GM10847 (cell line): ENCODE results near the gene ST7.

Experiments used
- POLR2A ChIP-seq: IDR thresholded peaks from 2 replicates; pipeline ENCODE4 v1.6.1; 2011; ENCODE audit not compliant: insufficient read length; ENCODE audit errors: extremely low read depth

Gene ST7

DNA sequence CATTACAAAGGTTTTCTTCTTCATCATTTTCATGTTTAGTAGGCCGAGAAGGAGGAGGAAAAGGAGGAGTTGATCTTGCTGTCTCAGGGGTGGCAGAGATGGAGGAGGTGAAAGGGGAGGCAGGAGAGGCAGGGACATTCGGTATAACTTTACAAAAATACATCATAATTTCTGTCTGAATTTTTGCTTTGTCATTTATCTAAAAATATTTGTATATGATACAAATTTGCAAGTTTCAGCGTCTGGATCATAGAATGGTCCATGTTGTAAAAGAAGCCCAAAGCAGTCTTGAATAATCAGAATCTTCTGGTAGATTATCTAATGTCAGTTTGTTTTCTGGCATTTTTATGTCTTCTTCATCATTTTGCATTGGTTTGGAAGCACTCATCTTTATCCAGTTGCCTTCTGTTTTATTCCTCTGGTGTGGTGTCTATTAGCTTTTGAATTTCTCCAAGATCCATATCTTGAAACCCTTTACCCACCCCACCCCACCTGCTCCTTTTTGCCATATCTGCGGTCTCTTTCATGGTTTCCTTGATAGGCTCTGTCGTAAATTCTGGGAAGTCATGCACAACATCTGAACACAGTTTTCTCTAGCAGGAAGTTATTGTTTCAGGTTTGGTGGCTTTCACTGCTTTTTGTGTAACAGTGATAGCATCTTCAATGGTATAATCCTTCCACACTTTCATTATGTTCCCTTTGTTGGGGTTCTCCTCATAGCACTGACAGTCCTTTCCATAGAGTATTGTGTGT lies 95.0 kb downstream of the ST7 start:
- no peak for TF ChIP-seq POLR2A

- TF ChIP-seq POLR2A: no peak
Observed at GRCh38 chr7:117048882-117049281, 95.6 kb downstream of the ST7 start.

GRCh38 chr7:117051808-117052207 lies 98.5 kb downstream of the ST7 start:
- TF ChIP-seq POLR2A: no peak

GRCh38 chr7:117053432-117053831 lies 100.1 kb downstream of the ST7 start:
- no peak for TF ChIP-seq POLR2A

DNA sequence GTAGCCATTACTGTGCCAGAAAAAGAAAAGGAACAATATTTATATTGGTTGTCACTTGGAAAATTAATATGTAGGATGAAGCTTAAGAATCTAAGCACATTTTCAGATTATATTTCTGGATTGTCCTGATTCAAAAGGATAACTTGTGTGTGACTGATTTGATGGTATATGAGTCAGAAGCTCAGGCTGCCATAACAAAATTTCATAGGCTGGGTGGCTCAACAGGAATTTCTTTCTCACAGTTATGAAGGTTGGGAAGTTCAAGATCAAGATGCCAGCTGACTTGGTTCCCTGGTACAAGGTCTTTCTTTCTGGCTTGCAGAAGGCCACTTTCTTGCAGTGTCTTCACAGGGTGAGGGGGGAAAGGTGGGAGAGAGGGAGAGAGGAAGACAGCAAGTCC lies 108.5 kb downstream of the ST7 start:
- TF ChIP-seq POLR2A: no peak

GRCh38 chr7:117062300-117062699 lies 109.0 kb downstream of the ST7 start:
- no peak for TF ChIP-seq POLR2A

GRCh38 chr7:117064688-117065087 lies 111.4 kb downstream of the ST7 start:
- no peak for TF ChIP-seq POLR2A

- TF ChIP-seq POLR2A: no peak
Observed at GRCh38 chr7:117065571-117066150, 112.4 kb downstream of the ST7 start.

DNA sequence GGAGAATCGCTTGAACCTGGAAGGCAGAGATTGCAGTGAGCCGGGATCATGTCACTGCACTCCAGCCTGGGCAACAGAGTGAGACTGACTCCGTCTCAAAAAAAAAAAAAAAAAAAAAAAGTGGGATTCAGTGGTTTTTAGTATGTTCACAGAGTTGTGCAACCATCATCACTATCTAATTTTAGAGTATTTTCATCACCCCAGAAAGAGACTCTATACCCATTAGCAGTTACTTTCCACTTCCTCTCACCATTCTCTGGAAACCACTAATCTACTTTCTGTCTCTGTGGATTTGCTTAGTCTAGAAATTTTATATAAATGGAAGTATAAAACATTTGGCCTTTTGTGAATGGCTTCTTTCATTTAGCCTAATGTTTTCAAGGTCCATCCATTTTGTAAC lies 113.4 kb downstream of the ST7 start:
- TF ChIP-seq POLR2A: no peak

- TF ChIP-seq POLR2A: no peak
Observed at GRCh38 chr7:117067340-117067739, 114.0 kb downstream of the ST7 start.

DNA sequence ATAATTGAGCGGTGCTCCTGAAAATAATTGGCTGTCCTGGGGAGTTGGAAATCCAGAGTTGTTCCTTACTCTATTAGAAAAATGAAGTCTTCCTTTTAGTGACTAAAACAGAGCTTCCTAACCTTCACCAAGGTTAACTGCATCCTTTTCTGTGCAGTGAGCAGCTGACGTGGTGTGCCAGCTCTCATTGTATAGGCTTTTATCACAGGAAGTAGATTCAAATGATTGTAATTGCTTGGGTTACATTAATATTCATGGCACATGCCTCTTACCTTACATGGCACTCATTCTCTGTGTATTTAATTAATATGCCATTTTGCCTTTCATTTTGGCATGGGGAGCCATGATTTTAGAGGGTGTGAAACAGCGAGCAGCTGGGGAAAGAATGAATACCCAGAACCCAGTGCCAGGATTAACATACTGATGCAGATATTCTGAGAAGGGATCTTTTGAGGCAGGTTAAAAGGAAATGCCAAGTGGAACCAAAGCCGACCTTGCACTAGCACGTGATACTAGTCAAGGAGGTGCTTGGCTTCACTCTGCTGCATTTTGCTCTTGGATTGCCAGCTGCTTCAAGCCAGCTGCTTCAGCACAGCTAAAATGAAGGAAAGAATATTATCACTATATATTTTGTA lies 115.3 kb downstream of the ST7 start:
- TF ChIP-seq POLR2A: no peak

- TF ChIP-seq POLR2A: no peak
Observed at GRCh38 chr7:117069379-117069778, 116.1 kb downstream of the ST7 start.

- TF ChIP-seq POLR2A: no peak
Observed at GRCh38 chr7:117071551-117071950, 118.2 kb downstream of the ST7 start.

DNA sequence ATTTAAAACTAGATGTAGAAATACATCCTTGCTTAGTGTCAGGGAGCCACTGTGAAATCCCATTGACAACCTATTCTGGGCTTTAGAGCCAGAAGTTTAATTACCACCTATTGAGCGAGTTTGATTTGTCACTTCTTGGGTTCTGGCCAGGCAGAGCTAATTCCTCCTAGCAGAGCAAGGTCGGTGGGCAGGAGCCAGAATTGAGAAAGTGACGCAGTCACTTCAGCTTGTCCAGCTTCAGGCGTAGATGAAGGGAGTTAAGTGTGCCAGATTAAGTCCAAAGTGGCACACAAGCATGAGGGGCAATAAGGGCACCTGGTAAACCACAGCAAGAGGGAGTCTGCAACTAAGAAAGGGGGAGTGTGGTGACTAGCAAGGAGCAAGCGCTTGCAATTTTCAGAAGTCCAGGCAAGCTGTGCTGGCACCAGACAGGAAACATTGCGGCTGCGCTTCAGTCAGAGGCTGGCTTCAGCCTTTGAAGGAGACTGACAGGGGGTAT lies 119.4 kb downstream of the ST7 start:
- TF ChIP-seq POLR2A: no peak

DNA sequence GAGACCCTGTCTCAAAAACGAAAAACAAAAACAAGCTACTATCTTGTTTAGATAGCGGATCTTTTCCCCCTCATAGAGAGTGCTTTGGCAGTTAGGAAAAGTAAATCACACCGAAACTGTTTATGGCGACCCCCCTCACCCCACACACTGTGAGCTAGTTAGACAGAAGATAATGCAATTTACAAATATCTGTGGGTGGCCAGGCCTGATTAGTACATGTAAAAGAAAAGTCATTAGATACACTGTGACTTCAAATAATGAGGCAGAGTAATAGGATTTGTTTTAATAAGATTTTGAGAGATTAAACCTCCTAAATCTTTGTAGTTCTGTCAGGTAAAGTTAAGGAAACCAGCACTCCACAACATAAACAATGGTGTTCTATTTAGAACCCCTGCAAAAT lies 121.1 kb downstream of the ST7 start:
- TF ChIP-seq POLR2A: no peak

GRCh38 chr7:117075934-117076333 lies 122.6 kb downstream of the ST7 start:
- TF ChIP-seq POLR2A: no peak
